ENCODE data around the gene GJB1.
"Not testable (repeated sequence)": the region's sequence is repeated elsewhere in the genome, so short reads cannot be mapped to it uniquely, and the experiment has no call there.

GJB1 gene

GRCh38 chrX:71222929-71223328 is at the start of gene GJB1:
GJB1 (plus strand) TSS chrX:71223224; CDS start chrX:71223708, 484 bp downstream.
- DNase-seq = no peak

- no peak for DNase-seq
Observed at GRCh38 chrX:71173440-71173839, 49.6 kb upstream of the GJB1 start.

- no peak for DNase-seq
Observed at GRCh38 chrX:71174795-71175194, 48.2 kb upstream of the GJB1 start.

- DNase-seq = no peak
Observed at GRCh38 chrX:71175531-71175930, 47.5 kb upstream of the GJB1 start.

- no peak for DNase-seq
Observed at GRCh38 chrX:71177327-71177726, 45.7 kb upstream of the GJB1 start.

- DNase-seq = peak; percentile 31
Observed at GRCh38 chrX:71178908-71179307, 44.1 kb upstream of the GJB1 start.

GRCh38 chrX:71180579-71181265 is 42.3 kb upstream of the GJB1 start:
- DNase-seq = not testable (repeated sequence)

- DNase-seq = peak; percentile 43
Observed at GRCh38 chrX:71181558-71181909, 41.5 kb upstream of the GJB1 start.

- DNase-seq = peak; percentile 70
Observed at GRCh38 chrX:71181910-71182799, 40.9 kb upstream of the GJB1 start.

- no peak for DNase-seq
Observed at GRCh38 chrX:71182871-71183270, 40.2 kb upstream of the GJB1 start.

- no peak for DNase-seq
Observed at GRCh38 chrX:71183341-71183740, 39.7 kb upstream of the GJB1 start.

- DNase-seq = no peak
Observed at GRCh38 chrX:71184092-71184491, 38.9 kb upstream of the GJB1 start.

GRCh38 chrX:71184803-71185495 is 38.1 kb upstream of the GJB1 start:
- no peak for DNase-seq

- DNase-seq = no peak
Observed at GRCh38 chrX:71191248-71191647, 31.8 kb upstream of the GJB1 start.

- DNase-seq = no peak
Observed at GRCh38 chrX:71195964-71196649, 26.9 kb upstream of the GJB1 start.

- no peak for DNase-seq
Observed at GRCh38 chrX:71198066-71198465, 25.0 kb upstream of the GJB1 start.

GRCh38 chrX:71199252-71200008 is 23.6 kb upstream of the GJB1 start:
- no peak for DNase-seq

- DNase-seq = no peak
Observed at GRCh38 chrX:71210816-71211215, 12.2 kb upstream of the GJB1 start.

GRCh38 chrX:71212536-71212935 is 10.5 kb upstream of the GJB1 start:
- no peak for DNase-seq

GRCh38 chrX:71214152-71214551 is 8.9 kb upstream of the GJB1 start:
- DNase-seq = no peak

- DNase-seq = no peak
Observed at GRCh38 chrX:71214604-71215337, 8.3 kb upstream of the GJB1 start.

Measured in activated T-cell treated with anti-CD3 and anti-CD28 coated beads, Interleukin-2, amount 50 U/mL, for 1 hour (primary cell).